Frontal cortex (tissue), 4 donors: ENCODE data around the gene CLN3. TPM values are rescaled to one million over a fixed set of nuclear protein-coding genes. Genes with fewer than 3 reads are reported as not detected.
"Not testable (repeated sequence)": the region's sequence is repeated elsewhere in the genome, so short reads cannot be mapped to it uniquely, and the experiment has no call there.

Source experiments
- DNase-seq, 2 donors: peaks; one replicate each; pipeline ENCODE4 v3.0.0; 2012; ENCODE audit warnings: low spot score in 2 of 2
- FAIRE-seq: peaks from 2 replicates; lab custom pipeline; 2012; peaks lifted over from hg19 to GRCh38; lab: Jason Lieb, UNC
- total RNA-seq: library from RNA; depleted of rRNA; stranded (reverse); fragments of >200 nt; gene quantifications from one replicate; pipeline ENCODE4 v1.2.3, GENCODE V29; 2014
- donor health status: control.
- donor health status: control.
- donor health status: control.

Gene CLN3
- total RNA-seq, 1 donor from 2014 or later: 12.6 TPM

GRCh38 chr16:28495795-28496749, 4.2 kb upstream of the CLN3 start:
- FAIRE-seq (no peak), DNase-seq (no peak)

DNA sequence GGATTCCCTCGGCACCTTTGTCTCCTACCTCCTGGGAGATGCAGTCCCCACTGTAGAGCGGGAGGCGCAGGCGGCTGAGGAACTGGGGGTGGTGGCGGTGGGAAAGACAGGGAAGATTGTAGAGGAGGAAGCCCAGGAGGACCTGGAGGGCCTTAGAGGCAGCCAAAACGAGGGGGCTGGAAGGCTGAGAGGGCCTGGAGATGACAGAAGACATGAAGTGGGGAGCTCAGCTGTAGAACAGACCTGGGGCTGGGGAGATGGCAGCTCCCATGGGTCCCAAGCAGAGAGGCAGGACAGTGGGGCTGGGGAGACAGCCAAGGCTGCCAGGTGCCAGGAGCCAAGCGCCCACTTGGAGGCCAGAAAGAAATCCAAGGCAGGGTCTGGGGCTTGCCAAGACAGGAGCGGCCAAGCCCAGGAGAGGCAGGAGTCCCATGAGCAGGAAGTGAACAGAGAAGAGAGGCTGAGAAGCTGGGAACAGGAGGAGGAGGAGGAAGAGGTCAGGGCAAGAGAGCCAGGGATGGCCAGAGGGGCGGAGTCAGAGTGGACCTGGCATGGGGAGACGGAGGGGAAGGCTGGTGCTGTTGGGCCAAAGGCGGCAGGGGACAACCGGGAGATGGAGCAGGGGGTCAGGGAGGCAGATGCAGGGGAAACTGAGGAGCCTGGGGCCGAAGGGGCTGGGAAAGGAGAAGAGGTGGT, 3.4 kb upstream of the CLN3 start:
- no peak for FAIRE-seq
- no peak for DNase-seq

- FAIRE-seq (no peak), DNase-seq (no peak)
Measured at GRCh38 chr16:28494121-28494851, 2.4 kb upstream of the CLN3 start, which contains the start of gene APOBR. Gene APOBR, plus strand, starts transcription at chr16:28494643. Its CDS starts 39 bp downstream, at chr16:28494682.

GRCh38 chr16:28492511-28492910, 637 bp upstream of the CLN3 start:
- no peak for FAIRE-seq
- DNase-seq: no peak

DNA sequence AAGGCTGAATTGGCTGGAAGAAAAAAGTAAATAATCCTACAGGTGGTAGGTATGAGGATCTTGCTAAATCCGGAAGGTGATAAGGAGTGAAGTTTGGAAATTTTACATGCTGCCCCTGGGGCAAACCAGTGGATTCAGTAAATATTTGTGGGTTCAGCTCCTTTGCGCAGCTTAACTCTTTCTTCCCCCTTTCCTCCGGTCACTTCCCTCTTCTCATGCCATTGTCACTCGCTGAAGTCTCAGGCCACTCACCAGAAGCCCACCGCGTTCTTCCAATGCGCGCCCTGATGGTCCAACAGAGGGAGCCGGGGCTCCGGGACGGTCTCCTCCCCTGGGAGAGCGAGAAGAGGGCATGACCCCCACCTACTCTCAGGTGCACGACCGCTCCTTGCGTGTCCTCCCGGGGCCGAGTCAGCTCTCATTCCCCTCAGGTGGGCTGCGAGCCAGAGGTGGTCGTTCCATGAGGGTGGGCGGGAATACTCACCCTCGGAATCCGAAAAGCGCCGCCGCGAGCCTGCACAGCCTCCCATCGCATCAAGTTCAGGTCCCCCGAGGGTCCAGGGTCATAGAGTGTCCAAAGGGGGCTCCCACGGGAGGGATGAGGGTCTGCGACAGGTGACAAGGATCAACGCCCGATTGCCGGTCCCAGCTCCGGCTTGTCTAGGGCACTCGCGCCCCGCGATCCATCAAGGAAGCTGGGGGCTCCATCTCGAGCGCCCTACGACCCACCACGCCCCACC, 474 bp downstream of the CLN3 start:
- FAIRE-seq (no peak), DNase-seq (no peak)

DNA sequence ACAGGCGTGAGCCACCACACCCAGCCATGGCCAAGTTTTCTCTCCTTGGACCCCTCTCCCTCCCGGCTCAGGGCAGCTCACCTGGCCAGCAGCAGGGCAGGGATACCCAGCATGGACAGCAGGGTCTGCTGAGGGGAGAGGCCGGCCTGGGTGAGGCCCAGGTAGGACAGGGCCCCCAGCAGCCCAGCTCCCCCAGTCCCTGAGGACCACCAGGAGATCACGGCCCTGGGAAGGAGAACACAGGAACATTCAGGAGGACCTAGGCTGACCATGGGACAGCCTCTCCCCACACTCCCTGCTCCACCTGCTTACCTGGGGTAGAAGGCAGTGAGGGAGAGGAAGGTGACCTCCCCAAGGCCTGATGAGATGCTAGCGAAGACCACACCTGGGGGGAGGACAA, 5.6 kb downstream of the CLN3 start:
- FAIRE-seq (no peak), DNase-seq (no peak)

DNA sequence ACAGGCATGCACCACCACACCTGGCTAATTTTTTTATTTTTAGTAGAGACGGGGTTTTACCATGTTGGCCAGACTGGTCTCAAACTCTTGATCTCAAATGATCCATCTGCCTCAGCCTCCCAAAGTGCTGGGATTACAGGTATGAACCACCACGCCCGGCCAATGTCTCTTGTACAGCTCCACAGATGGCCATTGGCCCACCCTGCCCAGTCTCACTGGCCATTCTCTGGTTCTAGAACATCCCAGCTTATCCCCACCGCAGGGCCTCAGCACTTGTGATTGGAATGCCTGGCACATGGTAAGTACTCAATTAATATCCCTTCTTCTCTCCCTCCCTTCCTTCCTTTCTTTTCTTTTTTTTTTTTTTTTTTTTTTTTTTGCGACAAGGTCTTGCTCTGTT, 8.5 kb downstream of the CLN3 start:
- FAIRE-seq, DNase-seq: not testable (repeated sequence)

- no peak for DNase-seq
- FAIRE-seq: no peak
Measured at GRCh38 chr16:28482026-28482425, 9.8 kb downstream of the CLN3 start.

- DNase-seq: no peak
- FAIRE-seq: no peak
Measured at GRCh38 chr16:28478506-28479180, 13.2 kb downstream of the CLN3 start.

DNA sequence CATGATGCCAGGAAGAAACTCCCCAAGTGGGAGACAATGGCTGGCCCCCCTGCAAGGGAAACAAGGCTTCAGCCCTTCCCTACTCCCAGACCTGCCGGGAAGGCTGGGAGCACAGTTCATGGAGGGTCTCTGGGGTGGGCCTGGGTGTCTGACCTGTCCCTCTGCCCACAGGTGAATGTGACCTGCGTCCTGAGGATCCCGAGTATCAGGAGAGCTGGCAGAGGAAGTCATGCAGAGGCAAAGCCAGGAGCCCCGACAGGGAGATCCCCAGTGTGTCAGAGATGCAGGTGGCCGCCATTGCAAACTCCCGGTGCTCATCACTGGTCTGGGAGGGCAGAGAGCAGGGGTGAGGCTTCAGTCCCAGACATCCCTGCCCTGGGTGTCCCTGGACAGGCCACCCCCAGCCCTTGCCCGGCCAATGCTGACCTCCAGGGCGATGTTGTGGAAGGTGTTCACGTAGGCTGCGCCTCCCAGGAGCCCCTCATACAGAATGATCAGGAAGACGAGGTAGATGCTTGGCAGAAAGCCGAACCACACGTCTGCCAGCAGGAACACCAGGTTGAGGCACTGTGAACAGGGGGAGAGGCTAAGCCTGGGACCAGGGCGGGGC, 14.5 kb downstream of the CLN3 start:
- DNase-seq: no peak
- FAIRE-seq: no peak

GRCh38 chr16:28475221-28475620, 16.7 kb downstream of the CLN3 start:
- FAIRE-seq (no peak), DNase-seq (no peak)

- FAIRE-seq: no peak
- DNase-seq: no peak
Measured at GRCh38 chr16:28473714-28474265, 18.1 kb downstream of the CLN3 start.

- DNase-seq, FAIRE-seq: not testable (repeated sequence)
Measured at GRCh38 chr16:28447081-28447480, 44.8 kb downstream of the CLN3 start.

DNA sequence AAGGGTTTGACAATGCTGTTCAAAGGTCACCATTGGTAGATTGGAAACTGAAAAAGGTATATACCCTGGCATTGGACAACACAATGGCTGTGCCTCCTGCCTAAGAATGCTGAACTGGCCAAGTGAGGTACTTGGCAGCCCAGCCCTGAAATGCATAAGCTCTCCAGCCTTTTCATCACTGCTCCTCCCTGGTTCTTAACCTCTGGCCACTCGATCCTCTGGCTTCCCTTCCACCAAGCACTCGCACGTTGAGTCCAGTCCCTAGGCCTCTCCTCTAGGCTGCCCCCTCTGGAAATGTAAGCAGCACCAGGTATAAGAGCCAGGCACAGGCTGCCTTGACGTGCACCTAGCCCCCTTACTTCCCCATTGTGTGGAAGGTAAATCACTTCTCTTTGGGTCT, 45.5 kb downstream of the CLN3 start:
- not testable (repeated sequence) for DNase-seq, FAIRE-seq

- DNase-seq, FAIRE-seq: not testable (repeated sequence)
Measured at GRCh38 chr16:28443943-28444342, 47.9 kb downstream of the CLN3 start.

GRCh38 chr16:28438899-28439298, 53.0 kb downstream of the CLN3 start:
- FAIRE-seq, DNase-seq: not testable (repeated sequence)

GRCh38 chr16:28435340-28435739, 56.5 kb downstream of the CLN3 start:
- not testable (repeated sequence) for FAIRE-seq, DNase-seq
